SJSA1 (cell line): ENCODE measurements around the gene MAPK10. TPM values are rescaled to one million over a fixed set of nuclear protein-coding genes. Genes with fewer than 3 reads are reported as not detected.
"Not testable (repeated sequence)": the region's sequence is repeated elsewhere in the genome, so short reads cannot be mapped to it uniquely, and the experiment has no call there.

ENCODE experiments used
- DNase-seq, 2 experiments: peaks; one replicate each; pipeline ENCODE4 v3.0.0-alpha.2; 2015 to 2020; ENCODE audit warnings: low spot score in 2 of 2, low read depth in 1 of 2
- H3K27ac ChIP-seq: fragments of 250-450 bp; sonication (Bioruptor Pico); 2 replicates; pipeline ENCODE4 v1.5.1; 2020; ENCODE audit warnings: mild to moderate bottlenecking, moderate library complexity
- H3K27me3 ChIP-seq: fragments of 250-450 bp; sonication (Bioruptor Pico); replicated peaks from 2 replicates; pipeline ENCODE4 v1.5.1; 2020; ENCODE audit warnings: mild to moderate bottlenecking, moderate library complexity
- H3K36me3 ChIP-seq: fragments of 250-450 bp; sonication (Bioruptor Pico); 2 replicates; pipeline ENCODE4 v1.5.1; 2020; ENCODE audit warnings: mild to moderate bottlenecking
- H3K4me1 ChIP-seq: fragments of 250-450 bp; sonication (Bioruptor Pico); replicated peaks from 2 replicates; pipeline ENCODE4 v1.6.1; 2021; ENCODE audit warnings: mild to moderate bottlenecking
- H3K4me3 ChIP-seq: fragments of 250-450 bp; sonication (Bioruptor Pico); 2 replicates; pipeline ENCODE4 v1.5.1; 2020; ENCODE audit warnings: mild to moderate bottlenecking
- H3K9me3 ChIP-seq: fragments of 250-450 bp; sonication (Bioruptor Pico); replicated peaks from 2 replicates; pipeline ENCODE4 v1.5.1; 2020; ENCODE audit warnings: mild to moderate bottlenecking
- total RNA-seq: library from RNA; depleted of rRNA; stranded (reverse); fragments of >200 nt; shearing (Covaris generic); gene quantifications from 2 replicates; pipeline ENCODE4 v1.2.3, GENCODE V29; 2014

The MAPK10 gene
- total RNA-seq, 1 experiment from 2014 or later: 24.7 TPM

DNA sequence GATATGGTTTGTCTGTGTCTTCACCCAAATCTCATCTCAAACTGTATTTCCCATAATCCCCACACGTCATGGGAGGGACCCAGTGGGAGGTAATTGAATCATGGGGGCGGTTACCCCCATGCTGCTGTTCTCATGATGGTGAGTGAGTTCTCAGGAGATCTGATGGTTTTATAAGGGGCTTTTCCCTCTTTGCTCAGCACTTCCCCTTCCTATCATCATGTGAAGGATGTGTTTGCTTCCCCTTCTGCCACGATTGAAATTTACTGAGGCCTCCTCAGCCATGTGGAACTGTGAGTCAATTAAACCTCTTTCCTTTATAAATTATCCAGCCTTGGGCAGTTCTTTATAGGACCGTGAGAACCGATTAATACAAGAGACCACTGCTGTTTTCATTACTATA, 29.4 kb downstream of the MAPK10 start:
- not testable (repeated sequence) for H3K27me3 ChIP-seq, H3K4me3 ChIP-seq, H3K36me3 ChIP-seq, H3K9me3 ChIP-seq, H3K27ac ChIP-seq, DNase-seq, H3K4me1 ChIP-seq

DNA sequence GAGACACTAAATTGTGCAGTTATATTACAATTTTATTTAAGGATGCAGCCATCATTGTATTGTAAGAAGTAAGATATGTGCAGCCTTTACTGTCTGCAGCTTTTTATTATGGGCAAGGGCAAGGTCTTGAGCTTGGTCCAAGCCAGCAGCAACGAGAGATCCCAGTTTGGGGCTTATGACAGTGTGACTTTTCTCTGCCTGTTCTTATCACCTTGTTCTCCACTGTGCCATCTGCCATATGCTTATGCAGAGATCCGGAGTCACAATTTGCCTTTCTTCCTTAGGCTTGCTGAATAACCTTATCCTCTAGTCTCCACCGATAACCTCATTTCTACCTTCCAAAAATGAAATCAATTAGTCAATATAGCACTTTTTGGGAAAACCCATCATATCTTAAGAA, 30.4 kb downstream of the MAPK10 start:
- Histone ChIP-seq H3K4me1 (no peaks in the 10 kb centered on the region), H3K9me3 (no peaks in the 10 kb centered on the region), H3K36me3 (no peaks in the 10 kb centered on the region), H3K27ac (no peak overlapping the region), H3K27me3 (no peaks in the 10 kb centered on the region), H3K4me3 (no peak overlapping the region)
- no peak for DNase-seq

DNA sequence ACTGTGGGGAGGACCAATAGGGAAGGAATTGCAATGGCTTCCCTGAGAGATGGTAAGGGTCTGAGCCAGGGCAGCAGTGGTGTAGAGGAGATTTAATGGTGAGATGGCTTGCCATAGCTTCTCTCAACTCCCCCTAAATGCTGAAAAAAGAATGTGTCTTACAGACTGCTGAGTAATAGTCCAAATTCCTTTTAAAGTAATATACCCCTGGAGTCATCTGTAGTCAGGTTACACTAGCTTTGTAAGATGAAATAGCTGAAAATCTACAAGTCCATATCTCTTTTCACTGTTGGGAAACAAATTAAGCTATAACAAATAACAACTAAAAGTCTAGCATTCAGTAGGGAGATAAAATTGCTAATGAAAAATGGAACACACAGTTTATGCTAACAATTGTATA, 33.5 kb downstream of the MAPK10 start:
- Histone ChIP-seq H3K9me3 (no peaks in the 10 kb centered on the region), H3K27ac (no peak overlapping the region), H3K4me1 (no peaks in the 10 kb centered on the region), H3K27me3 (no peaks in the 10 kb centered on the region), H3K4me3 (no peak overlapping the region), H3K36me3 (no peaks in the 10 kb centered on the region)
- DNase-seq: no peak

DNA sequence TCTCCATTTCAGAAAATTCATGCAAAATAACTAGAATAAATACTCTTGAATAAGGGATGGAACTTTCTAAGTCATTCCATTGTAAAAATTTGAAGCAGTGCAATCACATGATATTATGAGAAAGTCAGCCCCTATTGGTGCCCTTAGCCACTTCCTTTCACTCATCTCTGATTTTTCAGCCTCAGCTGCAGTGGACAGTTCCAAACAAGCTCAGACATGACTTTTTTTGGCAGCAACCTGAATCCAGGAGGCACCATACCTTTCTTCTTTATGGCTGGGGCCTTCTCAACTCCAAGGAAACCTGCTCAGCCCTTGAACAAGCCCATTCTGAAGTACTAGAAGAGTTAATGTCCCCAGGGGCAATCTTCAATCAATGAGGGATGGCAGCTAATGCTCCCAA, 40.5 kb downstream of the MAPK10 start:
- no peak overlapping the region for H3K4me3 ChIP-seq
- no peaks in the 10 kb centered on the region for H3K27me3 ChIP-seq
- DNase-seq: no peak
- H3K27ac ChIP-seq: no peak overlapping the region
- H3K4me1 ChIP-seq: no peaks in the 10 kb centered on the region
- no peaks in the 10 kb centered on the region for H3K9me3 ChIP-seq
- no peaks in the 10 kb centered on the region for H3K36me3 ChIP-seq

DNA sequence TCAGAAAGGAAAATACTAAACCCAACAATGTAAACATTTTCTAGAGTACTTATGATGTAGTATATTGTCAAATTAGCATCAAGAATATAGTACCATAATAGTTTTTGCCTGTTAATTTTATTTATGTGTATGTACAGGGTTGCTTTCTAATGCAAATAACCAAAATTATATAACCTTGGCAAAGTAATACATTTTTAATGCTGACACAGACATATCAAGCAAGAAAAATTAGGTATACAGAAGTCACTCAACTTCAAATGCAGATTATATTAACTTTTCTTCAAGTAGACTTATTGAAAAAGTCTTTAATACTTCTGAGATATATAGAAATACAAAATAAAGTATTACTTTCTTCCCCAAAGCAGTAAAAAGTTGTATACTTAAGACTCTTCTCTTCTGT, 44.3 kb downstream of the MAPK10 start:
- Histone ChIP-seq H3K36me3 (no peaks in the 10 kb centered on the region), H3K9me3 (no peaks in the 10 kb centered on the region), H3K27me3 (no peaks in the 10 kb centered on the region), H3K4me1 (no peaks in the 10 kb centered on the region), H3K27ac (no peak overlapping the region), H3K4me3 (no peak overlapping the region)
- DNase-seq: no peak

DNA sequence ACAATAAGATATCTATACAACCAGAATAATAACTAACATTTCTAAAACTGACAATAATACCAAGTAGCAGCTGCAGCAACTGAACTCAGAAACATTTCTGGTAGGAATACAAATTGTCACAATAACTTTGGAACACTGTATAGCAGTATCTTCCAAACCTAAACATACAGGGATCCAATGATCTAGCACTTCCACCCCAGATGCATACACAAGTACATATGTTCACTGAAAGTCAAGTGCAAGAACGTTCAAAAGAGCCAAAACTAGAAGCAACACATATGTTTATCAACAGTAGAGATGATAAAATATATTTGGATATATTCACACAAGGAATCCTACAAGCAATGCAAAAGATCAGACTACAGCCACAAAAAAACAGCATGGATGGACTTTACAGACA, 46.2 kb downstream of the MAPK10 start:
- no peaks in the 10 kb centered on the region for H3K36me3 ChIP-seq
- H3K27ac ChIP-seq: no peak overlapping the region
- H3K4me3 ChIP-seq: no peak overlapping the region
- H3K4me1 ChIP-seq: no peaks in the 10 kb centered on the region
- H3K9me3 ChIP-seq: no peaks in the 10 kb centered on the region
- DNase-seq: no peak
- no peaks in the 10 kb centered on the region for H3K27me3 ChIP-seq

DNA sequence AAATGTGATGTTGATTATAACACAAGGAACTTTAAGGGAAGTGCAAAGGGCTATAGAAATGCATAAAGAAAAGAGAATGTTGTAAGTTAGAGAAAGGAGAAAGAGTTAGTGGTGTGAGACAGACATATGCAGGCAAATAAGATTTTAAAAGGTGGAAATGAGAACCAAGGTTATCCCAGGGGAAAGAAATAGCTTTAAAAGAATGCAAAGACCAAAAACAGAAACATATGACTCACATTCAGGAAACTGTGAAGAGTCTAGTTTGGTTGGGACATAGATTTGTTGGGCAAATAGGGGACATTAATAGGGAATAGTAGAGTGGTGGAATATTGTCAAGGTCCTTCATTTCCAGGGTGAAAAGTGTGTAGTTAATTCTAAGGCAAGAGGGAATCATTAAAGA, 52.4 kb downstream of the MAPK10 start:
- DNase-seq: no peak
- Histone ChIP-seq H3K27ac (no peak overlapping the region), H3K4me3 (no peak overlapping the region)

DNA sequence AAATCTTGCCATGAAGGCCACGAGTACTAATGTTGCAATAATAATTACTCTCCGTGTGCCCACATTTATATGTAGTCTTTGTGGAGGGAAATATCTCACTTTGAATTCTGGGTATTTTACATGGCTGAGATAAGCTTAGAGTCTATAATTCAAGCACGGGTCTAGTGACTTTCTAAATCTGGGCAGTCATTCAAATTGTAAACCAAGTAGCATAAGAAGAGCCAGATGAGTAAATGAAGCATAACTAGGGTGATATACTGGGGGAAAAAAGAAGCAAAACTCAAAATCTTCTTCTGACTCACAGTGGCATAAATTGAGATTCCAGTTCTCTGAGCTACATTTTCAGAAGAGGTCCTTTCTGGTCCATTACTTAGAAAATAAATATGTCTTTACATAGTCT, 53.0 kb downstream of the MAPK10 start:
- Histone ChIP-seq H3K9me3 (no peaks in the 10 kb centered on the region), H3K4me1 (0 out of 2 replicates have a peak, but pooled peaks cover 5% of the 10 kb centered on the region), H3K27me3 (no peaks in the 10 kb centered on the region), H3K27ac (no peak overlapping the region), H3K4me3 (no peak overlapping the region), H3K36me3 (no peaks in the 10 kb centered on the region)
- no peak for DNase-seq

More for the DNA sequence above, 52.4 kb downstream of the MAPK10 start:
- Histone ChIP-seq H3K4me1 (0 out of 2 replicates have a peak, but pooled peaks cover 5% of the 10 kb centered on the region), H3K9me3 (no peaks in the 10 kb centered on the region), H3K36me3 (no peaks in the 10 kb centered on the region), H3K27me3 (no peaks in the 10 kb centered on the region)

DNA sequence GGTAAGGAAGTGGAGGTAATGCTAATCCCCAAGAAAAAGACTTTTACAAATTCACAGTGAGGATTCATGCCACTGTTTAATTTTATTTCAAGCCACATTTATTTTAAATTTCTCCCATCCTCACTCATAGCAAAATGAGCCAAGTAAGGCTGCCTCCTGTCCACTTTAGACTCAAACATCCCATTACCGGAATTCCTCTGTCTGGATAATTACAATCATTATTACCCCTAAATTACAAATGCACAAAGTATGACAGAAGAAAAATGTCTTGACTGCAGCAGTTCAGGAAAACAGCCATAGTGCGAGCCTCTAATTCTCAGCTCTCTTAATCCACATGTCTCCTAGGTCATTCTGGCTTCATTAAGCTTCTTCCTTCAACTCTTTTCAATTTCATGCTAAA, 57.0 kb downstream of the MAPK10 start:
- H3K27me3 ChIP-seq: no peaks in the 10 kb centered on the region
- no peak overlapping the region for H3K27ac ChIP-seq
- 0 out of 2 replicates have a peak, but pooled peaks cover 5% of the 10 kb centered on the region for H3K4me1 ChIP-seq
- no peak for DNase-seq
- H3K36me3 ChIP-seq: no peaks in the 10 kb centered on the region
- no peak overlapping the region for H3K4me3 ChIP-seq
- H3K9me3 ChIP-seq: no peaks in the 10 kb centered on the region

DNA sequence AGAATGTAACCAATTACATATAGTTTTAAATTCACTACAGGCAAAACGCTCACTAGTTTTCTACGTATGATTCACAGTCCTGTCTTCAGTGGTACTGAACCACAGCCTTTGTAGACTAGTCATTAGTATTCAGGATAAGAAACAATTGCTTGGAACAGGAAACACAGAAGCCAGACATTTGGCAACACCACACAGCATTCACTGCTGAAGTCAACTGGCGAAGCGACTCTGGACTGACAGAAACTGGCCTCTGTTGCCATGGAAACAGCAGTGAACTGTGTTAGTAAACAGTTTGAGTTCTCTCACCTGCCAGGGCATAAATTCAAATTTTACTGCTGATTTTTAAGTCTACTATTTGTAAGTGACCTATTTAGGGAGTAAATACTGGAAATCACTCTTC, 57.6 kb downstream of the MAPK10 start:
- DNase-seq: no peak
- no peaks in the 10 kb centered on the region for H3K9me3 ChIP-seq
- H3K27ac ChIP-seq: no peak overlapping the region

DNA sequence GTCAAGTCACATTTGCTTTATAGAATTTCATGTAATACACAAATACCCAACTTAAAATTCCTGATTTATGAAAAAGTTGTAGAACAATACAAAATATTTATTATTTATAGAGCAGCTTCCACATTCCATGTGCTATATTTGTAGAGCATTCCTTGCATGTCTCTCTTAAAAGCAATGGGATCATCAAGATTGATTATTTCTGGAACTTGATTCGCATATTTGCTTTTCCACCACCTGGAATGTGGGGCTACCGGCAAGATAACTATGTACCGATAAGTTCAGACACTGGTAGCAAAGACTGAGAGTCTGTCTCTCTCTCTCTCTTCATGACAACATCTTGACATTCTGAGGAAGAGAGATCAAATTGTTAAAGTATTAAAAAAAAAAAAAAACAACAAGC, 59.3 kb downstream of the MAPK10 start:
- Histone ChIP-seq H3K4me1 (no peaks in the 10 kb centered on the region), H3K27me3 (no peaks in the 10 kb centered on the region), H3K9me3 (no peaks in the 10 kb centered on the region), H3K27ac (no peak overlapping the region), H3K36me3 (no peaks in the 10 kb centered on the region), H3K4me3 (no peak overlapping the region)
- no peak for DNase-seq

More for the DNA sequence above, 57.6 kb downstream of the MAPK10 start:
- 0 out of 2 replicates have a peak, but pooled peaks cover under 1% of the 10 kb centered on the region for H3K4me1 ChIP-seq
- H3K27me3 ChIP-seq: no peaks in the 10 kb centered on the region
- no peak overlapping the region for H3K4me3 ChIP-seq
- H3K36me3 ChIP-seq: no peaks in the 10 kb centered on the region

DNA sequence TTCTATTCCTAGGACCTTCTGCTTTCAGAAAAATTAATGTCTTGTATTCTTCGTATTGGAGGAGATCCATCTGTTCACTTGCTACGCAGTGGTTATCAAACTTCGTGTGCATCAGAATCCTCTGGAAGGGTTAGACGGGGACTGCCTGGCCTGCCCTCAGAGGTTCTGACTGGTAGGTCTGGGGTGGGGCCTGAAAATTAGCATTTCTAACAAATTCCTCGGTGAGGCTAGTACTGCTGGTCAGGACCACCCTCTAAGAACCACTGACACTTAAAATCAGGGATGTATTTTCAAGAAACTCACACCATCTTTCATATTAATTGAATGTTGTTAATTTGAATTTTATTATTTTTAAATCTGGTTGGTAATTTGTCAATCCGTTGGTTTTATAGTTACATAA, 63.0 kb downstream of the MAPK10 start:
- Histone ChIP-seq H3K36me3 (no peaks in the 10 kb centered on the region), H3K4me1 (no peaks in the 10 kb centered on the region), H3K4me3 (no peak overlapping the region), H3K27ac (no peak overlapping the region), H3K27me3 (no peaks in the 10 kb centered on the region), H3K9me3 (no peaks in the 10 kb centered on the region)
- DNase-seq: no peak

DNA sequence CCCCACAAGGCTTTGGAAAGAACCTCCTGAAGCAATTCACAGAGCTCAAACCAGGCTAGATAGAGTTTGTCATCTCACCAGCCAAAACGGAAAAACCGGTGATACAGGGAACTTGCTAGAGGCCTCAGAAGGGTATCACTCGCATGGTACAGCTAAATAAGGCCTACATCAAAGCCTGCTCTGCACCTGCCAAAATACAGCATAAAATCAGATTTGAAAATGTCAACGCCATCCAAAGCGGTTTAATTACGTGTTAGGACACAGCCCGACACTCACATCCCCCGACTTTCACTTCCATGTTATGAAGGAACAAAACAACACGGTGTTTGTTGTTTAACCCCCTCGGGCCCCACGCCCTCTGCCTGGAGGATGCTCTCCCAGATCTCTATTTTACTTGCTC, 65.0 kb downstream of the MAPK10 start:
- no peaks in the 10 kb centered on the region for H3K36me3 ChIP-seq
- no peaks in the 10 kb centered on the region for H3K27me3 ChIP-seq
- H3K4me1 ChIP-seq: no peaks in the 10 kb centered on the region
- no peak overlapping the region for H3K27ac ChIP-seq
- no peaks in the 10 kb centered on the region for H3K9me3 ChIP-seq
- no peak for DNase-seq
- H3K4me3 ChIP-seq: no peak overlapping the region

DNA sequence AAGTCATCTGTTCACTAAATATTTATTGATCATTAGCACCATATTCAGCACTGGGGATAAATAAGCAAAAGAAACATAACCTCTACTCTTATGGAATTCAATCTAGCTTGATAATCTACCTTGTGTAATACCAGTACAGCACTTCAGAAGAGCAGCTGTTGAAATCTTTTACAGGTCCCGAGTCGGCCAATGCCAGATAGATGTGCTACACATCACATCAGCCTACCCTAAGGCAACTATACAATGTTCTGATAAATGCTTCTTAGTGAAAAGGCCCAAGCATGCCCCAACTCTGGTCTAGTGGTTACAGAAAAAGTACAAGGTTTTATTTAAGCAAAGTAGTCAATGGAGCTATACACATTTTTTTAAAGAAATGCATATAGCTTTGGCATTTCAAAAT, 68.7 kb downstream of the MAPK10 start:
- Histone ChIP-seq H3K36me3 (no peaks in the 10 kb centered on the region), H3K9me3 (no peaks in the 10 kb centered on the region), H3K27ac (no peak overlapping the region), H3K4me3 (no peak overlapping the region), H3K27me3 (no peaks in the 10 kb centered on the region), H3K4me1 (no peaks in the 10 kb centered on the region)
- DNase-seq: no peak

DNA sequence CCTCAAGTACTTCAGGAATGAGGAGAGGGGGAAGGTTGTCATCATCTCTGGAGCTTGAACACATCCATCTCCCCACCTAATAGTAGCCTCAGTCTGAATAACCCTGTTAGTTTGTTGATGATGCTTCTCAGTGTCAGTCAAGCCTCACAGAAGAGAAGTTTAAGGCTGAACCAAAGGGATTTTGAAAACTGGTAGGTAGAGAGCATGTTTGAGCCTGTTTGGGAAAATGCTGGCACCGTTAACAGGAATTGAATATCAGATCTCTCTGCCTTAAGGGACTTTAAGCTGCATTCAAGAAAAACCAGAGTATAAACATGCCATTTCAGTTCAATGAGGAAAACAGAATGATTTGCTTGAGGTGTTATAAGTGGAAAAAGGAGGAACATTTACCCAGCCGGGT, 73.1 kb downstream of the MAPK10 start:
- no peaks in the 10 kb centered on the region for H3K36me3 ChIP-seq
- no peak overlapping the region for H3K27ac ChIP-seq
- DNase-seq: no peak
- no peaks in the 10 kb centered on the region for H3K4me1 ChIP-seq
- H3K4me3 ChIP-seq: no peak overlapping the region
- H3K27me3 ChIP-seq: no peaks in the 10 kb centered on the region
- H3K9me3 ChIP-seq: no peaks in the 10 kb centered on the region
